Caco-2 (cell line): ENCODE results near the gene DENND1B. TPM values are rescaled to one million over a fixed set of nuclear protein-coding genes. Genes with fewer than 3 reads are reported as not detected.

Source experiments
- BruUV-seq: library from RNA; stranded (reverse); fragments of 400-500 nt; replicated peaks from 2 replicates; lab custom pipeline; 2021; lab: Mats Ljungman, UMichigan
- CTCF ChIA-PET: fragments of 300-600 bp; sonication (Branson Sonifier 250); formaldehyde crosslinking; loops from one replicate; lab custom pipeline; 2022; ENCODE audit warnings: antibody characterized with exemption; lab: Charles Lee
- POLR2A ChIA-PET: fragments of 300-600 bp; sonication (Branson Sonifier 250); formaldehyde crosslinking; loops from one replicate; lab custom pipeline; 2022; ENCODE audit warnings: antibody characterized with exemption; lab: Charles Lee
- DNase-seq, 2 experiments: peaks; one replicate each; pipeline versions ENCODE4 v3.0.0 to v3.0.0-alpha.2; 2020 to 2022
- H3K27me3 ChIP-seq: replicated peaks from 2 replicates; pipeline ENCODE4 v1.6.0; 2011; ENCODE audit warnings: low read length; ENCODE audit not compliant: control insufficient read depth, insufficient read depth
- H3K36me3 ChIP-seq: 2 replicates; pipeline ENCODE4 v1.5.1; 2011; ENCODE audit warnings: low read length; ENCODE audit not compliant: control insufficient read depth, insufficient read depth
- H3K4me1 ChIP-seq: fragments of 250-450 bp; sonication (Bioruptor Pico); 2 replicates; pipeline ENCODE4 v1.5.1; 2020; ENCODE audit warnings: mild to moderate bottlenecking
- H3K4me3 ChIP-seq: 2 replicates; pipeline ENCODE4 v1.5.1; 2011; ENCODE audit warnings: low read depth, mild to moderate bottlenecking, control low read depth, low read length
- H3K9me3 ChIP-seq: fragments of 250-450 bp; sonication (Bioruptor Pico); 2 replicates; pipeline ENCODE4 v1.5.1; 2020; ENCODE audit warnings: mild to moderate bottlenecking, moderate library complexity
- H3K27ac Mint-ChIP-seq: one replicate; pipeline ENCODE4 v1.8.0; 2022; ENCODE audit warnings: mixed read lengths; ENCODE audit not compliant: unreplicated experiment
- H3K27me3 Mint-ChIP-seq: one replicate; pipeline ENCODE4 v1.8.0; 2022; ENCODE audit warnings: mixed read lengths; ENCODE audit not compliant: insufficient read depth, unreplicated experiment
- H3K36me3 Mint-ChIP-seq: one replicate; pipeline ENCODE4 v1.8.0; 2022; ENCODE audit warnings: mild to moderate bottlenecking, mixed read lengths; ENCODE audit not compliant: insufficient read depth, unreplicated experiment
- H3K4me1 Mint-ChIP-seq: one replicate; pipeline ENCODE4 v1.8.0; 2022; ENCODE audit warnings: low read depth, mixed read lengths; ENCODE audit not compliant: unreplicated experiment
- H3K4me3 Mint-ChIP-seq: one replicate; pipeline ENCODE4 v1.8.0; 2022; ENCODE audit warnings: mild to moderate bottlenecking, moderate library complexity, mixed read lengths; ENCODE audit not compliant: unreplicated experiment
- H3K9me3 Mint-ChIP-seq: one replicate; pipeline ENCODE4 v1.8.0; 2022; ENCODE audit warnings: mixed read lengths; ENCODE audit not compliant: unreplicated experiment
- CTCF ChIP-seq, 2 experiments: fragments of 200-600 bp in 1 of 2; IDR thresholded peaks; 1 replicate in 1 of 2; 2 replicates in 1 of 2; pipeline versions ENCODE4 v1.5.1 to v1.8.0; 2011 to 2022; ENCODE audit warnings: antibody characterized with exemption in 1 of 2, control low read depth in 1 of 2, inconsistent platforms in 1 of 2, low read depth in 1 of 2, low read length in 1 of 2, mild to moderate bottlenecking in 1 of 2, moderate library complexity in 1 of 2; ENCODE audit not compliant: insufficient read depth in 1 of 2, severe bottlenecking in 1 of 2, unreplicated experiment in 1 of 2
- intact Hi-C: fragments of 100-400 bp; cut with micrococcal nuclease; formaldehyde crosslinking; loops from one replicate; pipeline ENCODE4 v1.10.0; 2022; ENCODE audit not compliant: unreplicated experiment
- total RNA-seq: library from RNA; stranded (reverse); gene quantifications from 2 replicates; pipeline ENCODE4 v1.2.3, GENCODE V29; 2022

DENND1B gene
- total RNA-seq, 1 experiment from 2014 or later, result 9.6 TPM

- intact Hi-C loops, result no loop called here
- CTCF ChIA-PET, result no interaction called here
- no peak for DNase-seq
Measured at GRCh38 chr1:197736685-197737084, 38.6 kb downstream of the DENND1B start.

GRCh38 chr1:197735461-197735860 lies 39.8 kb downstream of the DENND1B start:
- DNase-seq, result no peak
- no peaks in the 10 kb centered on the region for H3K9me3 ChIP-seq
- CTCF ChIA-PET, result no interaction called here
- Mint-ChIP-seq H3K36me3 (no peaks in the 10 kb centered on the region), H3K4me1 (no peaks in the 10 kb centered on the region), H3K27me3 (no peaks in the 10 kb centered on the region), H3K27ac (no peak overlapping the region), H3K4me3 (no peak overlapping the region), H3K9me3 (no peaks in the 10 kb centered on the region)
- intact Hi-C loops, result no loop called here
- no peak for TF ChIP-seq CTCF (IDR thresholded peaks at IDR 0.05; ENCODE audit: insufficient read depth in 1 of 2, low read depth in 1 of 2, low read length in 1 of 2, severe bottlenecking in 1 of 2, unreplicated experiment in 1 of 2)
- POLR2A ChIA-PET, result no interaction called here
- BruUV-seq, result no TSS peak
- H3K36me3 ChIP-seq, result no peaks in the 10 kb centered on the region
- no peaks in the 10 kb centered on the region for H3K27me3 ChIP-seq
- no peaks in the 10 kb centered on the region for H3K4me1 ChIP-seq
- no peak overlapping the region for H3K4me3 ChIP-seq

More at GRCh38 chr1:197736685-197737084, 38.6 kb downstream of the DENND1B start:
- no peak overlapping the region for H3K4me3 Mint-ChIP-seq
- BruUV-seq, result no TSS peak
- TF ChIP-seq CTCF (IDR thresholded peaks at IDR 0.05; ENCODE audit: insufficient read depth in 1 of 2, low read depth in 1 of 2, low read length in 1 of 2, severe bottlenecking in 1 of 2, unreplicated experiment in 1 of 2), result no peak
- H3K36me3 Mint-ChIP-seq, result no peaks in the 10 kb centered on the region
- Histone ChIP-seq H3K4me3 (no peak overlapping the region), H3K27me3 (no peaks in the 10 kb centered on the region), H3K4me1 (no peaks in the 10 kb centered on the region), H3K9me3 (no peaks in the 10 kb centered on the region), H3K36me3 (no peaks in the 10 kb centered on the region)
- no peak overlapping the region for H3K27ac Mint-ChIP-seq
- POLR2A ChIA-PET, result no interaction called here
- no peaks in the 10 kb centered on the region for H3K27me3 Mint-ChIP-seq
- no peaks in the 10 kb centered on the region for H3K9me3 Mint-ChIP-seq
- H3K4me1 Mint-ChIP-seq, result no peaks in the 10 kb centered on the region

- H3K27me3 Mint-ChIP-seq, result no peaks in the 10 kb centered on the region
- no peaks in the 10 kb centered on the region for H3K4me1 Mint-ChIP-seq
- H3K27me3 ChIP-seq, result no peaks in the 10 kb centered on the region
- DNase-seq, result no peak
- H3K9me3 Mint-ChIP-seq, result no peaks in the 10 kb centered on the region
- H3K4me3 Mint-ChIP-seq, result no peak overlapping the region
- intact Hi-C loops, result no loop called here
- H3K27ac Mint-ChIP-seq, result no peak overlapping the region
- no peak for TF ChIP-seq CTCF (IDR thresholded peaks at IDR 0.05; ENCODE audit: insufficient read depth in 1 of 2, low read depth in 1 of 2, low read length in 1 of 2, severe bottlenecking in 1 of 2, unreplicated experiment in 1 of 2)
- ChIA-PET CTCF (no interaction called here), POLR2A (no interaction called here)
- no peaks in the 10 kb centered on the region for H3K36me3 ChIP-seq
- no peaks in the 10 kb centered on the region for H3K9me3 ChIP-seq
- no TSS peak for BruUV-seq
- H3K4me3 ChIP-seq, result no peak overlapping the region
- no peaks in the 10 kb centered on the region for H3K4me1 ChIP-seq
- no peaks in the 10 kb centered on the region for H3K36me3 Mint-ChIP-seq
Measured at GRCh38 chr1:197733324-197733723, 42.0 kb downstream of the DENND1B start.
